ENCODE measurements around the gene NUP58. TPM values are rescaled to one million over a fixed set of nuclear protein-coding genes. Genes with fewer than 3 reads are reported as not detected.
A peak's percentile ranks its signal among the peaks of the same experiment; 100 is the strongest.

The NUP58 gene
- total and polyA plus RNA-seq, 9 of the 15 experiments (the other 6 are each of a cell fraction or from before 2014, with no cell fraction given), result 12.5 to 98.0 (median 42.6) TPM

DNA sequence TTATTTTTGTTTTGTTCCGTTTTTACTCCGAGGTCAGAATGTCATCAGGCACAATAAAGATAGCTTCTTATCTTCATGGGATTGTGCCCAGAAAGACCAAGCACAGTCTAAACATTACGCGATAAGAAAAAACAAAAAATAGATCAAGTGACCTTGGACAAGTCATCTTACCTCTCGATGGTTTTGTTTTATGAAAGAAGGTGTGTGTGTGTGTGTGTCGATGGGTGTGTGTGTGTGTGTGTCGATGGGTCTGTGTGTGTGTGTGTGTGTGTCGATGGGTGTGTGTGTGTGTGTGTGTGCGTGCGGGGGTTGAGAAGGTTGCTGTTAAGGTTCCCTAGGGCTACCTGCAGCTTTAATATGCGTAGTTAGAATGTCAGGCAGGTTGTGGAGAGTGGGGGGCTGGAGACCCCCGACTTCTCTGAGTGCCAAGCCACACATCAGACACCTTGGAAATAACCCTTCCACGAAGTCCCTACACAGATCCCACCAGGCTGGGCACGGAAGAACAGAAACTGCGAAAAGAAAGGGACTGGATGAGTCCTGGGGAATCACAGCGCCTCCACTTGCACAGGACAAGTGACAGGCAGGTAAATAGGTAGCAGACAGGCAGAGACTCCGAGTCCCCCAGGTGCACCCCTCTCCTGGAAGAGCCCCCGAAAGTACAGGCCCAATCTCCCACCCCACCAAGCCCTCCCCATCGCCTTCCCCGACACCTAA, 69.9 kb downstream of the NUP58 start (continued):
- TF ChIP-seq SIN3A (IDR thresholded peaks at IDR 0.05; ENCODE audit: borderline replicate concordance in 2 of 2, control insufficient read depth in 1 of 2, low read depth in 2 of 2, low read length in 2 of 2) (no peak), TRIM24 (IDR thresholded peaks at IDR 0.05) (peak in 1 of 2 experiments; percentile 30; a peak in 1 of 4 replicates), ZNF778 (CRISPR knock-in tag; IDR thresholded peaks at IDR 0.05) (no peak), ZNF561 (CRISPR knock-in tag; conservative IDR thresholded peaks at IDR 0.05) (no peak), GABPA (tag; conservative IDR thresholded peaks at IDR 0.05; ENCODE audit: low read depth) (no peak), FOXM1 (IDR thresholded peaks at IDR 0.05; ENCODE audit: low read depth) (no peak), FOXM1 (CRISPR knock-in tag; IDR thresholded peaks at IDR 0.05; ENCODE audit: low read depth) (no peak), ARID2 (IDR thresholded peaks at IDR 0.05) (no peak), KHSRP (IDR thresholded peaks at IDR 0.05) (no peak), SMAD4 (CRISPR knock-in tag; conservative IDR thresholded peaks at IDR 0.05) (peak; percentile 59), C11orf30 (IDR thresholded peaks at IDR 0.05; ENCODE audit: low read depth) (no peak)
- TF ChIP-seq, protein P1, sequence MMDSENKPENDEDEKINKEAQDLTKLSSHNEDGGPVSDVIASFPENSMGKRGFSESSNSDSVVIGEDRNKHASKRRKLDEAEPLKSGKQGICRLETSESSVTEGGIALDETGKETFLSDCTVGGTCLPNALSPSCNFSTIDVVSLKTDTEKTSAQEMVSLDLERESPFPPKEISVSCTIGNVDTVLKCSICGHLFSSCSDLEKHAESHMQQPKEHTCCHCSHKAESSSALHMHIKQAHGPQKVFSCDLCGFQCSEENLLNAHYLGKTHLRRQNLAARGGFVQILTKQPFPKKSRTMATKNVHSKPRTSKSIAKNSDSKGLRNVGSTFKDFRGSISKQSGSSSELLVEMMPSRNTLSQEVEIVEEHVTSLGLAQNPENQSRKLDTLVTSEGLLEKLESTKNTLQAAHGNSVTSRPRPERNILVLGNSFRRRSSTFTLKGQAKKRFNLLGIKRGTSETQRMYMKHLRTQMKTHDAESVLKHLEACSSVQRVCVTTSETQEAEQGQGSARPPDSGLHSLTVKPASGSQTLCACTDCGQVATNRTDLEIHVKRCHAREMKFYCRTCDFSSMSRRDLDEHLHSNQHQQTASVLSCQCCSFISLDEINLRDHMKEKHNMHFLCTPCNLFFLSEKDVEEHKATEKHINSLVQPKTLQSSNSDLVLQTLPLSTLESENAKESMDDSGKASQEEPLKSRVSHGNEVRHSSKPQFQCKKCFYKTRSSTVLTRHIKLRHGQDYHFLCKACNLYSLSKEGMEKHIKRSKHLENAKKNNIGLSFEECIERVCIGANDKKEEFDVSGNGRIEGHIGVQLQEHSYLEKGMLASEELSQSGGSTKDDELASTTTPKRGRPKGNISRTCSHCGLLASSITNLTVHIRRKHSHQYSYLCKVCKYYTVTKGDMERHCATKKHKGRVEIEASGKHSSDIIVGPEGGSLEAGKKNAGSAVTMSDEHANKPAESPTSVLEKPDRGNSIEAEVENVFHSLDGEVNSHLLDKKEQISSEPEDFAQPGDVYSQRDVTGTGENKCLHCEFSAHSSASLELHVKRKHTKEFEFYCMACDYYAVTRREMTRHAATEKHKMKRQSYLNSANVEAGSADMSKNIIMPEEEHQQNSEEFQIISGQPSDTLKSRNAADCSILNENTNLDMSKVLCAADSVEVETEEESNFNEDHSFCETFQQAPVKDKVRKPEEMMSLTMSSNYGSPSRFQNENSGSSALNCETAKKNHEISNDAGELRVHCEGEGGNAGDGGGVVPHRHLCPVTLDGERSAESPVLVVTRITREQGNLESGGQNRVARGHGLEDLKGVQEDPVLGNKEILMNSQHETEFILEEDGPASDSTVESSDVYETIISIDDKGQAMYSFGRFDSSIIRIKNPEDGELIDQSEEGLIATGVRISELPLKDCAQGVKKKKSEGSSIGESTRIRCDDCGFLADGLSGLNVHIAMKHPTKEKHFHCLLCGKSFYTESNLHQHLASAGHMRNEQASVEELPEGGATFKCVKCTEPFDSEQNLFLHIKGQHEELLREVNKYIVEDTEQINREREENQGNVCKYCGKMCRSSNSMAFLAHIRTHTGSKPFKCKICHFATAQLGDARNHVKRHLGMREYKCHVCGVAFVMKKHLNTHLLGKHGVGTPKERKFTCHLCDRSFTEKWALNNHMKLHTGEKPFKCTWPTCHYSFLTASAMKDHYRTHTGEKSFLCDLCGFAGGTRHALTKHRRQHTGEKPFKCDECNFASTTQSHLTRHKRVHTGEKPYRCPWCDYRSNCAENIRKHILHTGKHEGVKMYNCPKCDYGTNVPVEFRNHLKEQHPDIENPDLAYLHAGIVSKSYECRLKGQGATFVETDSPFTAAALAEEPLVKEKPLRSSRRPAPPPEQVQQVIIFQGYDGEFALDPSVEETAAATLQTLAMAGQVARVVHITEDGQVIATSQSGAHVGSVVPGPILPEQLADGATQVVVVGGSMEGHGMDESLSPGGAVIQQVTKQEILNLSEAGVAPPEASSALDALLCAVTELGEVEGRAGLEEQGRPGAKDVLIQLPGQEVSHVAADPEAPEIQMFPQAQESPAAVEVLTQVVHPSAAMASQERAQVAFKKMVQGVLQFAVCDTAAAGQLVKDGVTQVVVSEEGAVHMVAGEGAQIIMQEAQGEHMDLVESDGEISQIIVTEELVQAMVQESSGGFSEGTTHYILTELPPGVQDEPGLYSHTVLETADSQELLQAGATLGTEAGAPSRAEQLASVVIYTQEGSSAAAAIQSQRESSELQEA (IDR thresholded peaks at IDR 0.05; ENCODE audit: low read depth), result no peak
- TF ChIP-seq, protein P2, sequence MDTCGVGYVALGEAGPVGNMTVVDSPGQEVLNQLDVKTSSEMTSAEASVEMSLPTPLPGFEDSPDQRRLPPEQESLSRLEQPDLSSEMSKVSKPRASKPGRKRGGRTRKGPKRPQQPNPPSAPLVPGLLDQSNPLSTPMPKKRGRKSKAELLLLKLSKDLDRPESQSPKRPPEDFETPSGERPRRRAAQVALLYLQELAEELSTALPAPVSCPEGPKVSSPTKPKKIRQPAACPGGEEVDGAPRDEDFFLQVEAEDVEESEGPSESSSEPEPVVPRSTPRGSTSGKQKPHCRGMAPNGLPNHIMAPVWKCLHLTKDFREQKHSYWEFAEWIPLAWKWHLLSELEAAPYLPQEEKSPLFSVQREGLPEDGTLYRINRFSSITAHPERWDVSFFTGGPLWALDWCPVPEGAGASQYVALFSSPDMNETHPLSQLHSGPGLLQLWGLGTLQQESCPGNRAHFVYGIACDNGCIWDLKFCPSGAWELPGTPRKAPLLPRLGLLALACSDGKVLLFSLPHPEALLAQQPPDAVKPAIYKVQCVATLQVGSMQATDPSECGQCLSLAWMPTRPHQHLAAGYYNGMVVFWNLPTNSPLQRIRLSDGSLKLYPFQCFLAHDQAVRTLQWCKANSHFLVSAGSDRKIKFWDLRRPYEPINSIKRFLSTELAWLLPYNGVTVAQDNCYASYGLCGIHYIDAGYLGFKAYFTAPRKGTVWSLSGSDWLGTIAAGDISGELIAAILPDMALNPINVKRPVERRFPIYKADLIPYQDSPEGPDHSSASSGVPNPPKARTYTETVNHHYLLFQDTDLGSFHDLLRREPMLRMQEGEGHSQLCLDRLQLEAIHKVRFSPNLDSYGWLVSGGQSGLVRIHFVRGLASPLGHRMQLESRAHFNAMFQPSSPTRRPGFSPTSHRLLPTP (IDR thresholded peaks at IDR 0.05; ENCODE audit: borderline replicate concordance, extremely low read depth, insufficient read length), result no peak
